Astrocyte (in vitro differentiated cells and primary cell): Measurements from ENCODE around the gene NRN1L. TPM values are rescaled to one million over a fixed set of nuclear protein-coding genes. Genes with fewer than 3 reads are reported as not detected.

ENCODE experiments used
- DNase-seq: peaks from one replicate; pipeline ENCODE4 v3.0.0-alpha.2; 2010; ENCODE audit warnings: low read depth
- FAIRE-seq: peaks from 2 replicates; lab custom pipeline; 2011; peaks lifted over from hg19 to GRCh38; lab: Jason Lieb, UNC
- H2AFZ ChIP-seq: 2 replicates; pipeline ENCODE4 v1.6.0; 2012; ENCODE audit warnings: low read depth, low read length, inconsistent platforms
- H3K27ac ChIP-seq: 2 replicates; pipeline ENCODE4 v1.5.1; 2011; ENCODE audit warnings: low read depth, low read length, inconsistent platforms
- H3K27me3 ChIP-seq: 2 replicates; pipeline ENCODE4 v1.6.0; 2011; ENCODE audit warnings: low read length, inconsistent platforms; ENCODE audit not compliant: insufficient read depth
- H3K36me3 ChIP-seq: 2 replicates; pipeline ENCODE4 v1.5.1; 2011; ENCODE audit warnings: low read length, inconsistent platforms; ENCODE audit not compliant: insufficient read depth
- H3K4me1 ChIP-seq: 2 replicates; pipeline ENCODE4 v1.5.1; 2011; ENCODE audit warnings: low read length, inconsistent platforms; ENCODE audit not compliant: insufficient read depth
- H3K4me2 ChIP-seq: 2 replicates; pipeline ENCODE4 v1.6.0; 2012; ENCODE audit warnings: low read length, inconsistent platforms
- H3K4me3 ChIP-seq: 2 replicates; pipeline ENCODE4 v1.5.1; 2011; ENCODE audit warnings: low read depth, mild to moderate bottlenecking, low read length, inconsistent platforms; ENCODE audit not compliant: insufficient read depth
- H3K79me2 ChIP-seq: 2 replicates; pipeline ENCODE4 v1.6.0; 2012; ENCODE audit warnings: mild to moderate bottlenecking, low read length, inconsistent platforms; ENCODE audit not compliant: insufficient read depth
- H3K9ac ChIP-seq: 2 replicates; pipeline ENCODE4 v1.6.0; 2012; ENCODE audit warnings: mild to moderate bottlenecking, low read length, inconsistent platforms
- H3K9me3 ChIP-seq: 2 replicates; pipeline ENCODE4 v1.5.1; 2012; ENCODE audit warnings: low read depth, mild to moderate bottlenecking, low read length, inconsistent platforms; ENCODE audit not compliant: insufficient read depth
- H4K20me1 ChIP-seq: 2 replicates; pipeline ENCODE4 v1.6.0; 2012; ENCODE audit warnings: low read length, inconsistent platforms; ENCODE audit not compliant: insufficient read depth
- H3K27ac Mint-ChIP-seq: one replicate; pipeline ENCODE4 v1.8.0; 2021; ENCODE audit warnings: mild to moderate bottlenecking, mixed read lengths; ENCODE audit not compliant: unreplicated experiment
- H3K27me3 Mint-ChIP-seq: one replicate; pipeline ENCODE4 v1.8.0; 2021; ENCODE audit warnings: low read depth, mixed read lengths; ENCODE audit not compliant: unreplicated experiment
- H3K36me3 Mint-ChIP-seq: one replicate; pipeline ENCODE4 v1.8.0; 2021; ENCODE audit warnings: low read depth, mixed read lengths; ENCODE audit not compliant: unreplicated experiment
- H3K4me1 Mint-ChIP-seq: one replicate; pipeline ENCODE4 v1.8.0; 2021; ENCODE audit warnings: low read depth, mixed read lengths; ENCODE audit not compliant: unreplicated experiment
- H3K4me3 Mint-ChIP-seq: one replicate; pipeline ENCODE4 v1.8.0; 2021; ENCODE audit warnings: mild to moderate bottlenecking, moderate library complexity, mixed read lengths; ENCODE audit not compliant: unreplicated experiment
- H3K9me3 Mint-ChIP-seq: one replicate; pipeline ENCODE4 v1.8.0; 2021; ENCODE audit warnings: mild to moderate bottlenecking, mixed read lengths; ENCODE audit not compliant: unreplicated experiment
- CTCF ChIP-seq: IDR thresholded peaks from 2 replicates; pipeline ENCODE4 v1.5.1; 2011; ENCODE audit warnings: low read depth, mild to moderate bottlenecking, inconsistent platforms, low read length, moderate library complexity; ENCODE audit not compliant: insufficient read depth
- EZH2 ChIP-seq: IDR thresholded peaks from 2 replicates; pipeline ENCODE4 v1.6.1; 2012; ENCODE audit warnings: mild to moderate bottlenecking, low read length, inconsistent platforms; ENCODE audit not compliant: insufficient read depth
- total RNA-seq: library from RNA; stranded (reverse); gene quantifications from 2 replicates; pipeline ENCODE4 v1.2.1, GENCODE V29; 2021

The NRN1L gene
- total RNA-seq, 1 donor from 2014 or later: 0.82 TPM

- Mint-ChIP-seq H3K36me3 (peaks cover 6% of the 10 kb centered on the region), H3K9me3 (no peaks in the 10 kb centered on the region), H3K4me3 (no peak overlapping the region), H3K27ac (no peak overlapping the region), H3K4me1 (peaks cover 18% of the 10 kb centered on the region), H3K27me3 (no peaks in the 10 kb centered on the region)
- no peak for FAIRE-seq
- no peaks in the 10 kb centered on the region for H3K27me3 ChIP-seq
- no peak for TF ChIP-seq CTCF
- TF ChIP-seq EZH2: no peak
- no peak overlapping the region for H3K4me3 ChIP-seq
- no peak overlapping the region for H3K9ac ChIP-seq
- H4K20me1 ChIP-seq: peaks cover 90% of the 10 kb centered on the region
- peaks cover 7% of the 10 kb centered on the region for H3K4me1 ChIP-seq
- no peaks in the 10 kb centered on the region for H3K9me3 ChIP-seq
- peaks cover 20% of the 10 kb centered on the region for H3K79me2 ChIP-seq
- H3K27ac ChIP-seq: no peak overlapping the region
- H3K4me2 ChIP-seq: no peak overlapping the region
- H2AFZ ChIP-seq: no peak overlapping the region
- no peak for DNase-seq
- H3K36me3 ChIP-seq: no peaks in the 10 kb centered on the region
Measured at GRCh38 chr16:67922740-67923139, 38.1 kb downstream of the NRN1L start.

GRCh38 chr16:67923414-67924116 lies 38.9 kb downstream of the NRN1L start:
- H3K4me1 Mint-ChIP-seq: peaks cover 12% of the 10 kb centered on the region
- H3K4me3 Mint-ChIP-seq: no peak overlapping the region
- no peak overlapping the region for H3K27ac ChIP-seq
- TF ChIP-seq CTCF (no peak), EZH2 (no peak)
- H3K79me2 ChIP-seq: peaks cover 20% of the 10 kb centered on the region
- no peak overlapping the region for H3K27ac Mint-ChIP-seq
- H3K36me3 Mint-ChIP-seq: peaks cover 6% of the 10 kb centered on the region
- no peaks in the 10 kb centered on the region for H3K4me1 ChIP-seq
- H2AFZ ChIP-seq: no peak overlapping the region
- no peak for DNase-seq
- H3K27me3 Mint-ChIP-seq: no peaks in the 10 kb centered on the region
- H3K36me3 ChIP-seq: no peaks in the 10 kb centered on the region
- no peaks in the 10 kb centered on the region for H3K27me3 ChIP-seq
- H3K9me3 Mint-ChIP-seq: no peaks in the 10 kb centered on the region
- H3K9me3 ChIP-seq: no peaks in the 10 kb centered on the region
- H4K20me1 ChIP-seq: peaks cover 90% of the 10 kb centered on the region
- FAIRE-seq: no peak
- H3K4me3 ChIP-seq: no peak overlapping the region
- no peak overlapping the region for H3K9ac ChIP-seq
- no peak overlapping the region for H3K4me2 ChIP-seq

GRCh38 chr16:67924140-67924906 lies 39.6 kb downstream of the NRN1L start:
- H2AFZ ChIP-seq: no peak overlapping the region
- no peak for DNase-seq
- H3K36me3 ChIP-seq: no peaks in the 10 kb centered on the region
- FAIRE-seq: no peak
- H3K27ac Mint-ChIP-seq: no peak overlapping the region
- H3K9me3 ChIP-seq: no peaks in the 10 kb centered on the region
- no peak overlapping the region for H3K4me3 Mint-ChIP-seq
- no peak overlapping the region for H3K4me2 ChIP-seq
- peaks cover 89% of the 10 kb centered on the region for H4K20me1 ChIP-seq
- no peak overlapping the region for H3K27ac ChIP-seq
- no peak for TF ChIP-seq CTCF
- TF ChIP-seq EZH2: no peak
- H3K27me3 ChIP-seq: no peaks in the 10 kb centered on the region
- no peaks in the 10 kb centered on the region for H3K9me3 Mint-ChIP-seq
- no peaks in the 10 kb centered on the region for H3K27me3 Mint-ChIP-seq
- H3K4me1 Mint-ChIP-seq: peaks cover 9% of the 10 kb centered on the region
- no peak overlapping the region for H3K4me3 ChIP-seq
- peaks cover 13% of the 10 kb centered on the region for H3K79me2 ChIP-seq
- no peaks in the 10 kb centered on the region for H3K4me1 ChIP-seq
- H3K9ac ChIP-seq: no peak overlapping the region
- peaks cover 6% of the 10 kb centered on the region for H3K36me3 Mint-ChIP-seq
